Activated B cell treated with CpG ODN at 0.5 μM for 24 hours (primary cell): ENCODE measurements around the gene CTNND2. TPM values are rescaled to one million over a fixed set of nuclear protein-coding genes. Genes with fewer than 3 reads are reported as not detected.

Experiments
- ATAC-seq: fragments of 200-7000 bp; cut with Tn5 transposase; one replicate; pipeline ENCODE4 v1.10.0; 2021; ENCODE audit warnings: low read depth, mild to moderate bottlenecking, moderate library complexity
- CTCF ChIA-PET: fragments of 350-600 bp; sonication (Branson Sonifier 250); formaldehyde crosslinking; loops from one replicate; lab custom pipeline; 2021; ENCODE audit warnings: antibody characterized with exemption; lab: Charles Lee
- POLR2A ChIA-PET: fragments of 350-600 bp; sonication (Branson Sonifier 250); formaldehyde crosslinking; loops from one replicate; lab custom pipeline; 2021; ENCODE audit warnings: antibody characterized with exemption; lab: Charles Lee
- DNase-seq: peaks from one replicate; pipeline ENCODE4 v3.0.0; 2022
- H3K27ac Mint-ChIP-seq: one replicate; pipeline ENCODE4 v1.8.0; 2020; ENCODE audit warnings: mixed read lengths
- H3K27me3 Mint-ChIP-seq: one replicate; pipeline ENCODE4 v1.8.0; 2021; ENCODE audit warnings: mixed read lengths
- H3K36me3 Mint-ChIP-seq: one replicate; pipeline ENCODE4 v1.8.0; 2021; ENCODE audit warnings: low read depth, mixed read lengths
- H3K4me1 Mint-ChIP-seq: one replicate; pipeline ENCODE4 v1.8.0; 2021; ENCODE audit warnings: mixed read lengths
- H3K4me3 Mint-ChIP-seq: one replicate; pipeline ENCODE4 v1.8.0; 2020; ENCODE audit warnings: mild to moderate bottlenecking, mixed read lengths
- H3K9me3 Mint-ChIP-seq: one replicate; pipeline ENCODE4 v1.8.0; 2020; ENCODE audit warnings: mixed read lengths
- CTCF ChIP-seq: fragments of 200-600 bp; IDR thresholded peaks from one replicate; pipeline ENCODE4 v1.8.0; 2022; ENCODE audit warnings: antibody characterized with exemption, mild to moderate bottlenecking
- intact Hi-C: fragments of 100-400 bp; cut with micrococcal nuclease; formaldehyde crosslinking; loops from one replicate; pipeline ENCODE4 v1.15.1; 2024
- total RNA-seq: library from RNA; stranded (reverse); gene quantifications from 2 replicates; pipeline ENCODE4 v1.2.3, GENCODE V29; 2022

The CTNND2 gene
- total RNA-seq, 1 donor from 2014 or later: not detected

GRCh38 chr5:11023945-11024344 lies 880.3 kb downstream of the CTNND2 start:
- CTCF ChIA-PET: no interaction called here

GRCh38 chr5:11013793-11014192 lies 890.5 kb downstream of the CTNND2 start:
- CTCF ChIA-PET: no interaction called here
- Mint-ChIP-seq H3K27ac (no peak overlapping the region), H3K9me3 (no peaks in the 10 kb centered on the region), H3K4me1 (no peaks in the 10 kb centered on the region), H3K27me3 (peaks cover 2% of the 10 kb centered on the region), H3K4me3 (no peak overlapping the region), H3K36me3 (no peaks in the 10 kb centered on the region)
- DNase-seq (no peak), ATAC-seq (no peak)
- no peak for TF ChIP-seq CTCF
- intact Hi-C loops: no loop called here
- POLR2A ChIA-PET: no interaction called here

More at GRCh38 chr5:11023945-11024344, 880.3 kb downstream of the CTNND2 start:
- Mint-ChIP-seq H3K4me1 (no peaks in the 10 kb centered on the region), H3K4me3 (no peak overlapping the region), H3K27me3 (peaks cover 5% of the 10 kb centered on the region), H3K27ac (no peak overlapping the region), H3K36me3 (no peaks in the 10 kb centered on the region), H3K9me3 (no peaks in the 10 kb centered on the region)
- POLR2A ChIA-PET: no interaction called here
- no peak for TF ChIP-seq CTCF
- ATAC-seq: no peak
- intact Hi-C loops: no loop called here
- DNase-seq: no peak

- Mint-ChIP-seq H3K4me1 (no peaks in the 10 kb centered on the region), H3K9me3 (no peaks in the 10 kb centered on the region), H3K27ac (no peak overlapping the region), H3K27me3 (peaks cover 2% of the 10 kb centered on the region), H3K4me3 (no peak overlapping the region), H3K36me3 (no peaks in the 10 kb centered on the region)
- no peak for TF ChIP-seq CTCF
- CTCF ChIA-PET: no interaction called here
- ATAC-seq (no peak), DNase-seq (no peak)
- POLR2A ChIA-PET: no interaction called here
- intact Hi-C loops: no loop called here
Measured at GRCh38 chr5:11012295-11012694, 892.0 kb downstream of the CTNND2 start.

- Mint-ChIP-seq H3K4me1 (no peaks in the 10 kb centered on the region), H3K27ac (no peak overlapping the region), H3K36me3 (no peaks in the 10 kb centered on the region), H3K27me3 (peaks cover 2% of the 10 kb centered on the region), H3K9me3 (no peaks in the 10 kb centered on the region), H3K4me3 (no peak overlapping the region)
- TF ChIP-seq CTCF: no peak
- DNase-seq (no peak), ATAC-seq (no peak)
- ChIA-PET CTCF (no interaction called here), POLR2A (no interaction called here)
- intact Hi-C loops: no loop called here
Measured at GRCh38 chr5:11010429-11011210, 893.6 kb downstream of the CTNND2 start.

GRCh38 chr5:11009576-11009975 lies 894.7 kb downstream of the CTNND2 start:
- intact Hi-C loops: no loop called here
- POLR2A ChIA-PET: no interaction called here
- H3K4me1 Mint-ChIP-seq: no peaks in the 10 kb centered on the region
- no peak overlapping the region for H3K27ac Mint-ChIP-seq
- no peaks in the 10 kb centered on the region for H3K27me3 Mint-ChIP-seq
- no peaks in the 10 kb centered on the region for H3K36me3 Mint-ChIP-seq
- DNase-seq: no peak
- ATAC-seq: no peak
- CTCF ChIA-PET: interaction anchor here (1.2 kb wide), 1 partner anchor 9 kb away, joined by 3 read pairs; no protein-coding TSS in a partner anchor
- H3K9me3 Mint-ChIP-seq: no peaks in the 10 kb centered on the region
- no peak overlapping the region for H3K4me3 Mint-ChIP-seq
- no peak for TF ChIP-seq CTCF
